ENCODE results near the gene ANAPC16.

The ANAPC16 gene

DNA sequence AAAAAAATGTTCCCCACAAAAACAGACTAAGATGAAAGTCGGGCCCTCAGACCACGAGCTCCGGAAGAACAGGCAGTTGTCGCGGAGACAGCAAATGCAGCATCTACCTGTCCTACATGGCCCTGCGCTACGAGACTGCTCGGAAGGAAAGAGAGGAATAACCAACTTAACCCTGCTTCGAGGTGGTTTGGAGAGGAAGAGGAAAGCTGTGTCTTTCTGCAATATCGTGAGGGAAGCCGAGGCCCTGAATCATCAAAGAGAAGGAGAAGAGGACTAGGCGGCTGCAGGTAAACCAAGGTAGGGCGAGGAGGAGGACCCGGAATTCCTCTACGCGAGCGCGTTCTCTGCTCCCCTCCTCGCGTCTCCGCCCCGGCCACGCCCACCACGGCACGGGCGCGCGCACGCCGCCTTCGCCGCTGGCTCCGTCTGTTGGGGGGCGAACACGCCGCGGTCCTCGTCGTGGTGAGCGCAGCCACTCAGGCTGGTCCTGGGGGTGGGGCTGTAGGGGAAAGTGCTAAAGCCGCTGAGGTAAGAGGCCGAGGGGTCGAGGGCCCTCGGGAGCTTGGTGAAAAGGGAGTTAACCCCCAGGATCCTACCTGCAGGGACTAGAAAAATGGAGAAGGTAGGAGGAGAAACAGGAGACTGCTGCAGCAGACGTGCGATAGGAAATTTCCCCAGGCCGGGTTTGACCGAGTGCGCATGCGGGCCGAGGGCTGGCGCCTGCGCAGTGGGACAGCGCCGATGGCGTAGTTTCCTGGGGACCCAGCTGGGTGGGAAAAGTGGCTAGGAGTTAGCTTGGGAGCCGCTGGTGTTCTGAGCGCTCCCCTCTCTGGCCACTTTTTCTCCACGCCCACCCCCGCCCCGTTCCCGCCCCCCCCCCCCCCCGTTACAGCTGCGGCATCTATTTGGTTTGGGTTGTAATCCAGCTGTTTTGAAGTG lies at the start of gene ANAPC16, which contains the start of gene ASCC1:
TSS of gene ANAPC16 (plus strand) at position 402 of the 939 bp plus-strand sequence. CDS start 7,903 bp downstream, outside the sequence.
TSS of gene ASCC1 (minus strand) at position 666 of the 939 bp plus-strand sequence. CDS start 2,978 bp downstream, outside the sequence.
- no peaks in the 10 kb centered on the region for H3K9me3 ChIP-seq (ENCODE audit: low read depth, low read length)
- DNase-seq (ENCODE audit: low read depth, low spot score): peak; percentile 34
- H3K4me3 ChIP-seq: peak within 1 kb of the TSS; percentile 88
- H3K36me3 ChIP-seq (ENCODE audit: insufficient read depth, low read length): no peaks in the 10 kb centered on the region
- TF ChIP-seq EZH2 (IDR thresholded peaks at IDR 0.05): no peak
- TF ChIP-seq POLR2AphosphoS5 (IDR thresholded peaks at IDR 0.05; ENCODE audit: borderline replicate concordance, low read depth, low read length): peak; percentile 93
- peak within 1 kb of the TSS; percentile 86 for H3K9ac ChIP-seq (ENCODE audit: insufficient read length)
- H3K27ac ChIP-seq: peak within 1 kb of the TSS; percentile 91

GRCh38 chr10:72167118-72167517 lies 48.7 kb upstream of the ANAPC16 start:
- Histone ChIP-seq H3K27ac (no peak overlapping the region), H3K4me3 (no peak overlapping the region), H3K9me3 (ENCODE audit: low read depth, low read length) (no peaks in the 10 kb centered on the region), H3K36me3 (ENCODE audit: insufficient read depth, low read length) (no peaks in the 10 kb centered on the region), H3K9ac (ENCODE audit: insufficient read length) (no peak overlapping the region)
- TF ChIP-seq EZH2 (IDR thresholded peaks at IDR 0.05): no peak
- TF ChIP-seq FOXP2 (optimal IDR thresholded peaks at IDR 0.05; ENCODE audit: control extremely low read depth, extremely low read length, insufficient read depth): no peak
- no peak for TF ChIP-seq POLR2AphosphoS5 (IDR thresholded peaks at IDR 0.05; ENCODE audit: borderline replicate concordance, low read depth, low read length)
- no peak for DNase-seq (ENCODE audit: low read depth, low spot score)

DNA sequence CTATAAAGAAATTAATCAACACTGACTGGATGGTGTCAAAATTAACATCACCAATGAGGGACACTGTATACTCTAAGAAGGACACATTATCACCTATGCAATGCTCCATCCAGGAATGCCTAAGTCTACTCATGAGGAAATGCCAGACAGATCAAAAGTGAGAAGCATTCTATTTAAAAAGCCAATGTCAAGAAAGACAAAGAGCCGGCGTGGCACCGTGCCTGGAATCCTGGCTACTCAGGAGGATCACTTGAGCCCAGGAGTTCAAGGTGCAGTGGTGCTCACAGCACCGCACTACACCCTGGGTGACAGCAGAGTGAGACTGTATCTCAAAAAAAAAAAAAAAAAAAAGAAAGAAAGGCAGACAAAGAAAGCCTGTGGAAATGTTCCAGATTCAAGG lies 45.5 kb upstream of the ANAPC16 start:
- no peak overlapping the region for H3K27ac ChIP-seq
- no peak for DNase-seq (ENCODE audit: low read depth, low spot score)
- no peaks in the 10 kb centered on the region for H3K9me3 ChIP-seq (ENCODE audit: low read depth, low read length)
- TF ChIP-seq POLR2AphosphoS5 (IDR thresholded peaks at IDR 0.05; ENCODE audit: borderline replicate concordance, low read depth, low read length) (no peak), EZH2 (IDR thresholded peaks at IDR 0.05) (no peak), FOXP2 (optimal IDR thresholded peaks at IDR 0.05; ENCODE audit: control extremely low read depth, extremely low read length, insufficient read depth) (no peak)
- no peak overlapping the region for H3K9ac ChIP-seq (ENCODE audit: insufficient read length)
- H3K4me3 ChIP-seq: no peak overlapping the region
- H3K36me3 ChIP-seq (ENCODE audit: insufficient read depth, low read length): no peaks in the 10 kb centered on the region

DNA sequence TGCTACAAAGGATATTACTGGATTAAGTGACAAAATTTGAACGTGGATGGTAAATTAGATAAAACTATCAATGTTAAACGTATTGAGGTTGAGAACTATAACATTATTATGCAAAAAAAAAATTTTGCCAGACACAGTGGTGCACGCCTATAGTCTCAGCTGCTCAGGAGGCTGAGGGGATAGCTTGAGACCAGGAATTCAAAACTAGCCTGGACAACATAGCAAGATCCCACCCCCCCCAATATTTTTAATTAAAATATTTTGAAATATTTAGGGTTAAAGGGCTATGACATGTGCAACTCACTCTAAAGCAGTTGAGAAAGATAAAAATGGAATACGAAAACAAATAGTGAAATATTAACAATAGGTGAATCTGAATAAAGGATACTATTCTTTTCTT lies 45.1 kb upstream of the ANAPC16 start:
- no peak for DNase-seq (ENCODE audit: low read depth, low spot score)
- Histone ChIP-seq H3K9ac (ENCODE audit: insufficient read length) (no peak overlapping the region), H3K9me3 (ENCODE audit: low read depth, low read length) (no peaks in the 10 kb centered on the region), H3K36me3 (ENCODE audit: insufficient read depth, low read length) (no peaks in the 10 kb centered on the region), H3K27ac (no peak overlapping the region), H3K4me3 (no peak overlapping the region)
- TF ChIP-seq EZH2 (IDR thresholded peaks at IDR 0.05): no peak
- TF ChIP-seq POLR2AphosphoS5 (IDR thresholded peaks at IDR 0.05; ENCODE audit: borderline replicate concordance, low read depth, low read length): no peak
- TF ChIP-seq FOXP2 (optimal IDR thresholded peaks at IDR 0.05; ENCODE audit: control extremely low read depth, extremely low read length, insufficient read depth): no peak

GRCh38 chr10:72171175-72171630 lies 44.6 kb upstream of the ANAPC16 start:
- H3K36me3 ChIP-seq (ENCODE audit: insufficient read depth, low read length): no peaks in the 10 kb centered on the region
- DNase-seq (ENCODE audit: low read depth, low spot score): no peak
- H3K4me3 ChIP-seq: no peak overlapping the region
- H3K27ac ChIP-seq: no peak overlapping the region
- H3K9ac ChIP-seq (ENCODE audit: insufficient read length): no peak overlapping the region
- no peaks in the 10 kb centered on the region for H3K9me3 ChIP-seq (ENCODE audit: low read depth, low read length)
- TF ChIP-seq EZH2 (IDR thresholded peaks at IDR 0.05): no peak
- TF ChIP-seq FOXP2 (optimal IDR thresholded peaks at IDR 0.05; ENCODE audit: control extremely low read depth, extremely low read length, insufficient read depth): no peak
- TF ChIP-seq POLR2AphosphoS5 (IDR thresholded peaks at IDR 0.05; ENCODE audit: borderline replicate concordance, low read depth, low read length): no peak

GRCh38 chr10:72173262-72173618 lies 42.6 kb upstream of the ANAPC16 start:
- Histone ChIP-seq H3K9me3 (ENCODE audit: low read depth, low read length) (no peaks in the 10 kb centered on the region), H3K4me3 (no peak overlapping the region), H3K9ac (ENCODE audit: insufficient read length) (no peak overlapping the region), H3K36me3 (ENCODE audit: insufficient read depth, low read length) (no peaks in the 10 kb centered on the region), H3K27ac (no peak overlapping the region; the same call in 1 of the 2 replicates)
- TF ChIP-seq FOXP2 (optimal IDR thresholded peaks at IDR 0.05; ENCODE audit: control extremely low read depth, extremely low read length, insufficient read depth) (no peak), EZH2 (IDR thresholded peaks at IDR 0.05) (no peak), POLR2AphosphoS5 (IDR thresholded peaks at IDR 0.05; ENCODE audit: borderline replicate concordance, low read depth, low read length) (no peak)
- DNase-seq (ENCODE audit: low read depth, low spot score): no peak

- DNase-seq (ENCODE audit: low read depth, low spot score): no peak
- Histone ChIP-seq H3K4me3 (no peak overlapping the region), H3K27ac (no peak overlapping the region), H3K36me3 (ENCODE audit: insufficient read depth, low read length) (no peaks in the 10 kb centered on the region), H3K9ac (ENCODE audit: insufficient read length) (no peak overlapping the region), H3K9me3 (ENCODE audit: low read depth, low read length) (no peaks in the 10 kb centered on the region)
- TF ChIP-seq POLR2AphosphoS5 (IDR thresholded peaks at IDR 0.05; ENCODE audit: borderline replicate concordance, low read depth, low read length) (no peak), EZH2 (IDR thresholded peaks at IDR 0.05) (no peak), FOXP2 (optimal IDR thresholded peaks at IDR 0.05; ENCODE audit: control extremely low read depth, extremely low read length, insufficient read depth) (no peak)
These were observed 42.1 kb upstream of the ANAPC16 start for GRCh38 chr10:72173619-72174296.

DNA sequence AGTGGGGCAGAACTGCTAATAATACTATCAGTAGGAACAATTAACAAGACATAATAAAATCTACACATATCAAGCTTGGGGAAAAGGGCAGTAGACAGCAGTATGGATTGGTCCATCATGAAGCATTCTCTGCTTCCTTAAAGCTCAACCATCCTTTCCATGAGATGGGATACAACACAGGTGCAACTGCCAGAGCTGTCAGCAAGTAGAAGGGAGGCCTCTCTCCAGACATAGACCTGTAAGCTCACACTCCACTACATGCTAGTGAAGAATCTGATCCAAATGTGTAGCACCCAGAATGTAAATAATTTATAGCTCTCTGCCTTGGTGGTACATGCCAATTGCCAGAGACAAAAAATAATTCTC lies 41.5 kb upstream of the ANAPC16 start:
- DNase-seq (ENCODE audit: low read depth, low spot score): no peak
- no peaks in the 10 kb centered on the region for H3K9me3 ChIP-seq (ENCODE audit: low read depth, low read length)
- TF ChIP-seq POLR2AphosphoS5 (IDR thresholded peaks at IDR 0.05; ENCODE audit: borderline replicate concordance, low read depth, low read length): no peak
- TF ChIP-seq EZH2 (IDR thresholded peaks at IDR 0.05): no peak
- no peak for TF ChIP-seq FOXP2 (optimal IDR thresholded peaks at IDR 0.05; ENCODE audit: control extremely low read depth, extremely low read length, insufficient read depth)
- no peak overlapping the region for H3K9ac ChIP-seq (ENCODE audit: insufficient read length)
- H3K27ac ChIP-seq: no peak overlapping the region
- no peaks in the 10 kb centered on the region for H3K36me3 ChIP-seq (ENCODE audit: insufficient read depth, low read length)
- H3K4me3 ChIP-seq: no peak overlapping the region

All from SK-N-MC (cell line).